ENCODE measurements around the gene MAN1C1.

GRCh38 chr1:25766721-25767436 is 150.3 kb downstream of the MAN1C1 start:
- TF ChIP-seq EP300 (IDR thresholded peaks at IDR 0.05; ENCODE audit: borderline replicate concordance): no peak
- no peak for TF ChIP-seq TAF1 (IDR thresholded peaks at IDR 0.05; ENCODE audit: low read depth)
- no peak for TF ChIP-seq RAD21 (IDR thresholded peaks at IDR 0.05; ENCODE audit: low read depth)
- no peak for TF ChIP-seq EGR1 (IDR thresholded peaks at IDR 0.05)
- TF ChIP-seq CREB1 (IDR thresholded peaks at IDR 0.05; ENCODE audit: low read depth): no peak
- TF ChIP-seq REST (IDR thresholded peaks at IDR 0.05; ENCODE audit: low read depth): no peak
- no peak for TF ChIP-seq MAX (IDR thresholded peaks at IDR 0.05)
- no peak for TF ChIP-seq YY1 (IDR thresholded peaks at IDR 0.05; ENCODE audit: low read depth)
- TF ChIP-seq USF1 (IDR thresholded peaks at IDR 0.05): no peak
- TF ChIP-seq CEBPB (IDR thresholded peaks at IDR 0.05): no peak
- TF ChIP-seq TEAD4 (IDR thresholded peaks at IDR 0.05): no peak
